Uterus (tissue), 2 donors: ENCODE measurements around the gene DBI.

Experiments used
- CTCF ChIP-seq, 4 experiments: fragments of 200-600 bp in 2 of 4; fragments of 450-650 bp in 2 of 4; sonication (generic) in 2 of 4; IDR thresholded peaks; one replicate each; pipeline ENCODE4 v1.5.1; 2016 to 2019; ENCODE audit warnings: antibody characterized with exemption in 4 of 4, mild to moderate bottlenecking in 2 of 4, moderate library complexity in 1 of 4
- POLR2A ChIP-seq, 2 donors: fragments of 450-650 bp; IDR thresholded peaks; one replicate each; pipeline ENCODE4 v1.6.1; 2016; ENCODE audit warnings: antibody characterized with exemption in 2 of 2, mild to moderate bottlenecking in 1 of 2, moderate library complexity in 1 of 2

- TF ChIP-seq POLR2A (IDR thresholded peaks at IDR 0.05) (no peak), CTCF (IDR thresholded peaks at IDR 0.05) (no peak)
These were observed 33.8 kb upstream of the DBI start for GRCh38 chr2:119332953-119333352.
